ENCODE measurements around the gene ERMARD.

ERMARD gene

GRCh38 chr6:169751242-169752073 lies at the start of gene ERMARD, which contains the start of gene DYNLT2:
ERMARD (plus strand) TSS chr6:169751622; CDS start chr6:169751658, 36 bp downstream.
DYNLT2 (minus strand) TSS chr6:169751572; CDS start chr6:169751458, 114 bp downstream.
- DNase-seq = peak; percentile 54

GRCh38 chr6:169701954-169702839 lies 49.2 kb upstream of the ERMARD start, which contains the start of the genes C6orf120 and WDR27:
C6orf120 (plus strand) TSS chr6:169702126; CDS start chr6:169702460, 334 bp downstream.
WDR27 (minus strand) TSS chr6:169702029; CDS start chr6:169689005, 13,024 bp downstream.
- DNase-seq = peak; percentile 63

DNA sequence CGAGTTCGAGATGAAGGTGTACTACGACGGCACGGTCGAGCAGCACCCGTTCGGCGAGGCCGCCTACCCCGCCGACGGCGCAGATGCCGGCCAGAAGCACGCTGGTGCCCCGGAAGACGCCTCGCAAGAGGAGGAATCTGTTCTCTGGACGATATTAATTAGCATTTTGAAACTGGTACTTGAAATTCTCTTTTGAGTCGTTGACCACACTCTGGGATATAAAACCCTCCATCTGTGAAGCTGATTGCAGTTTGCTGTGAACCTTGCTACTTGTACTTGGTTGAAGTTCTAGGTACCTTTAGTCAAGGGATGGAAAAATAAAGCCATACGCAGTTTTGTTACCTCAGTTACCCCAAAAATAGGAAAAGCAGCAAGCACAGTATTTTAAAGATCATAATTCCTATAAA lies 48.6 kb upstream of the ERMARD start:
- DNase-seq = no peak

DNA sequence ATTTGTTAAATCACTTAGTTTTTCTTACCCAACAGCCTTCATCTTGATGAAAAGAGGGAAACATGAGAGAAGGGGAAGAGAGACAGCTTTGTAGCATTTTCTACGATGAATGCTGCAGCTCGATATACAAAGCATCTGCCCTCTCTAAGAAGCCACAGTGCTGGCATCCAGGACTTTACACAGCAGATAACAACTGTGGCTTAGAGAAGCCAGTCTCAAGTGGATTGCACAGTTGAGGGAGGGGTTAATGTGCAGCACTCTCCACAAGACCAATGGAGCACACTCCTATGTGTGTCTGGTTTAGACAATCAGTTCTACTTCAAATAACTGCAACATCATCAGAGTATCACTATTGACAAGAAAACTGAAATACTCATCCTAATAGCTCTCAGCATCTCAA lies 43.6 kb upstream of the ERMARD start:
- no peak for DNase-seq

DNA sequence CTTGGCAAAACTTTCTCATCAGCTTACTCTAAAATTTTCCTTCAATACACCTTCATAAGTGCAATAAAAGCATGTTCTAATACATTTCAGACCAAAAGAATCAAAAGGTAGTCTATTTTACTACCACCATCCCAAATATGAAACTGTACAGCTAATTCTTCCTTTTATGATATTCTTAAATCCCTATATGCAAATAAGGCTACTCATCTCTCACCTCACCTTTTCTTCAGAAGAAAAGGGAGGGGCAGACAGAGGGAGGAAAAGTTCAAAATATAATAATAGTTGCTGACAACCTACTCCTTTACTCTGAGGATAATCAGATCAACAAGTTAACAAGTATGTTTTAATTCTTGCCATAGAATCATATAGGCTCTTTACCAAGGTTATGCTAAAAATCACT lies 42.1 kb upstream of the ERMARD start:
- no peak for DNase-seq

- no peak for DNase-seq
These were observed 41.4 kb upstream of the ERMARD start for GRCh38 chr6:169710009-169710408.

- DNase-seq = no peak
These were observed 37.2 kb upstream of the ERMARD start for GRCh38 chr6:169714178-169714577.

DNA sequence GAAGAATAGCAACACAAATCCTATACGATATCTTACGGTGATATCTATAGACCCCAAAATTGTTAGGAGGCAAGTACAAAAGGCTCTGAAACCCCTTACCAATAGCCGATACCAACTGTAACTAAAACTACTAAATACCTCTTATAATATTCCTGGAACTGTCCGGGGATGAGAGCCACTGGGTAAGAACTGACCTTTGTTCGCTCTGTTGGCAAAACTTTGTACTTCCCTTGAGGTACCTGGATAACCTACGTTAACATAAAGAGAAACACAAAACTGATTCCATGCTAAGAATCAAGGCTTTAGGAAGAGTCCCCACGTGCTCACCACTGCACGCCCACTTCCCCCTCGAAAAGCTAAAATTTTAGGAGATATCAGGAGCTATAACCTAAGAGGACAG lies 36.8 kb upstream of the ERMARD start:
- DNase-seq = no peak

DNA sequence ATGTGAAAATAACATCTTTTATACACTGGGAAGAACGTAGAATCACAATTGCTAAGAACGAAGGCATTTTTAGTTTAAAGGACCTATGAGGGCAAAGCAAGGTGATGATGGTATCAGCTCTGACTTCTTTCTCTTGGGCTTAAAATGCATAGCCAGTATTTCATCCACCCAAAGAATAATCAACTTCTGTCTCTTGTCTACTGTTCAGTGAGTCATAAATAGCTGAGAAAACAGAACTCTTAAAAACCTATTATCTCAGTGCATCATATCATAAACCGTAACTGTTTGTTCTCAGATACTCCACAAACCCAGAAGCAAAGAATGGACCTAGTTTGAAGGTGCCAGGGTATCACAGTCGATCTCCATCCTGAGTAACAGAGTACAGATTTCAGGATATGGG lies 32.3 kb upstream of the ERMARD start:
- DNase-seq = no peak

- no peak for DNase-seq
These were observed 31.1 kb upstream of the ERMARD start for GRCh38 chr6:169720207-169720855.

GRCh38 chr6:169722362-169723199 lies 28.8 kb upstream of the ERMARD start:
- DNase-seq = no peak

DNA sequence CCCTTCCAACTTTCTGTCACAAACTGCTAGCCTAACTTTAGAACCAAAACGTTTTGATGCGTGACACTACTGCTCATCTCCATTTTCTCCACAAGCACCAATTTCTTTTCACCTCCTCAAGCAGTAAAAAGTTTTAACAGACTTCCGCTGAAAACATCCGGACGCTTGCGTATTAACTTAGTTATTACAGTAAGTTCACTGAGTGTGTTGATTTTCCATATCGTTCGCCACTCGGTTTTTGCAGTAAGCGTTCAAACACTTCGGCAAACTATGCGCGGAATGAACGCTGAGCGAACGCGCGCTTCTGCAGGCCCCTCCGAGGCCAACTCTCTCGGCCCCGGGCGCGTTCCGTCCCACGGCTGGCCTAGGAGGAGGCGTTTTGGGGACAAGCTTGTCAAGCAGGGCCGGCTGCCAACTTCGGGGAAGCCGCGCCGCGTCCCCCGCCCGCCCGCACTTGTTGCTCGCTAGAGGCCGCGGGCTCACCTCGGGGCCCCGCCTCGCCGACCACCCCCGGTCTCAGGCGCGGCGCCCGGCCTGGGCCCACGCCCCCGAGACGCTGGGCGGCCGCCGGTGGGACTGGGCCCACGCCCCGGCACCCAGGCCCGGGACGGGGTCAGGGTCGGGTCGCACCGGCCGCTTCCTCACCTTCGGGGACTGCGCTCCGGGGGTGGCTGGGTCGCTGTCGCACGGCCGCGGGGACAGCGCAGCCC lies 28.1 kb upstream of the ERMARD start:
- no peak for DNase-seq

DNA sequence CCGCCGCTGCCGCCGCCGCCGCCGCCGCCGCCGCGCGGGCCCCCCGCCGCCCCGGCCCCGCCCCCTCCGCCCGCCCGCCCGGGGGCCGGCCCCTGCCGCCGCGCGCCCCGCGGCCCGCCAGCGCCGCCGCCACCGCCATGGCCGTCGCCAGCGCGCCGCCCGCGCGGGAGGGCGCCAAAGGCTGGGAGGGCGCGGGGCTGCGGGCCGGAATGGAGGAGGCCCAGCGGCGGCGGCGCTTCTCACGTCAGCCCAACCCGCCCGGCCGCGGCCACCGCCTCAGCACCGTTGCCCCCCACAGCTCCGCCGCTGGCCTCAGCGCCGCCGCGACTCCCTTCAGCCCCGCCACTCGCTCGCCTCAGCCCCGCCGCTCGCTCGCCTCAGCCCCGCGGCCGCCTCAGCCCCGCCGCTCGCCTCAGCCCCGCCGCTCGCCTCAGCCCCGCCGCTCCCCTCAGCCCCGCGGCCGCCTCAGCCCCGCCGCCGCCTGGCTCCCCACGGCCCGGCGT lies 27.4 kb upstream of the ERMARD start:
- DNase-seq = no peak

DNA sequence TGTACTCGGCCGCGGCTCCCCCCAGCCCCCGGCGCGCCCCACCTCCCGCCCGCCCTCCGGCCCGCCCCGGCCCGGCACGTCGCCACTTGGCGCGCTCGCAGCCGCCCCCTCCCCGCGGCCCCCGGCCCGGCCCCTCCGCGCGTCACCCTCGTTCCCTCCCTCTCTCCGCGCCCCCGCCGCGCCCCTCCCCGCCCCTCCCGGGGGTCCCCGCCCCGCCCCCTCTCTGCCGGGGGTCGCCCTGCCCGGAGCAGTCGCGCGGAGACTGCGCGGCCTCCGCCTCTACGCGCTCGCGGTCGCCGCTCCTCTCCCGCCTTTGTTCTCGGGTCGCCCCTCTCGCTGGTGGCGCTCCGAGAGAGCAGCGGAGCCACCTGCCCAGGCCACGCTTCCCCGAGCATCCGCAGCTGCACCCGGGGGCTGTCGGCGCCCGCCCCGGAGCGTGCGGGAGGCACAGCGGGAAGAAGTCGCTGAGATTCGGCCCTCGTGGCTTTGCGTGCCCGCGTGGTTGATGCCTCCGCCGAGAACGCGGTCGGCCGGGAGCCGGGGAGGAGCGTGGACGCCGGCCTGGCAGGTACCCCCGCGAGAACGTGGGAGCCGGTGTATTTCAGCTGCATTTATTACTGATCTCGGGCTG lies 26.8 kb upstream of the ERMARD start, which contains the start of gene PHF10:
Gene PHF10 (minus strand): TSS at position 7 of the 631 bp plus-strand sequence. CDS start 569 bp downstream, outside the sequence.
- DNase-seq = peak; percentile 44

GRCh38 chr6:169725125-169726048 lies 26.0 kb upstream of the ERMARD start:
- no peak for DNase-seq

- DNase-seq = no peak
These were observed 25.4 kb upstream of the ERMARD start for GRCh38 chr6:169726049-169726400.

DNA sequence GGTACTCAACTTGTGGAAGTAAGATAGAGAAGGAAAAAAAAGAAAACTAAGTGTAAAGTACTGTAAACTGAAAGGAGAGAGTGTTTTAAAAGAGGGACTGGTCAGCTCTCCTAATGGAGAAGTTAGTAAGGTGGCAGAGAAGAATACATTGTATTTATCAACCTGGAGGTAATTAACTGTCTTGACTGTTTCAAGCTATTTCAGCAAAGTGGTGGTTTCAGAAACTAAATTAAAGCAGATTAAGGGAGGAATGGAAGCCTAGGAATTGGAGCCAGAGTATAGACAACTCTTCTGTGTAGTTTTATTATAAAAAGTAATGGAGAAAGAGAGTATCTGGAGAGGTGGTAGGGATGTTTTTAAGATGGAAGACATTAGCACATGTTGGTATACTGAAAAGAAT lies 24.5 kb upstream of the ERMARD start:
- no peak for DNase-seq

DNA sequence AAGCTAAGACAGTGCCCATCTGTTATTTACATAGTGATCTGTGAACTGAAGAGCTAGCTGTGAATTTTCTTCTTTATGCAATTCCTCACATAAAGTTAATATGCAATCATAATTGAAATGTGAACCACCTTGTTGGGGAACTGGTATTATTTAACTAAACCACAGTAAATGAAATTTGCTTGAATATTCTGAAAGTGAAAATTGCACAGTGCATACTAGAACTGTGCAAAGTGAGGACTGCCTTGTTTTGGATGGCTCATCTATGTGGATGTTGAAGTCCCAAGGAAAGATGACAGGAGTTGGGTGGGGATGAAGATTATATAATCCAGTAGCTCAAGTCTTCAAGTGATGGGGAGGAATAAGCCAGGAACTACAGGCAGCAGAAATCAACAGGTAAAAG lies 21.5 kb upstream of the ERMARD start:
- no peak for DNase-seq

DNA sequence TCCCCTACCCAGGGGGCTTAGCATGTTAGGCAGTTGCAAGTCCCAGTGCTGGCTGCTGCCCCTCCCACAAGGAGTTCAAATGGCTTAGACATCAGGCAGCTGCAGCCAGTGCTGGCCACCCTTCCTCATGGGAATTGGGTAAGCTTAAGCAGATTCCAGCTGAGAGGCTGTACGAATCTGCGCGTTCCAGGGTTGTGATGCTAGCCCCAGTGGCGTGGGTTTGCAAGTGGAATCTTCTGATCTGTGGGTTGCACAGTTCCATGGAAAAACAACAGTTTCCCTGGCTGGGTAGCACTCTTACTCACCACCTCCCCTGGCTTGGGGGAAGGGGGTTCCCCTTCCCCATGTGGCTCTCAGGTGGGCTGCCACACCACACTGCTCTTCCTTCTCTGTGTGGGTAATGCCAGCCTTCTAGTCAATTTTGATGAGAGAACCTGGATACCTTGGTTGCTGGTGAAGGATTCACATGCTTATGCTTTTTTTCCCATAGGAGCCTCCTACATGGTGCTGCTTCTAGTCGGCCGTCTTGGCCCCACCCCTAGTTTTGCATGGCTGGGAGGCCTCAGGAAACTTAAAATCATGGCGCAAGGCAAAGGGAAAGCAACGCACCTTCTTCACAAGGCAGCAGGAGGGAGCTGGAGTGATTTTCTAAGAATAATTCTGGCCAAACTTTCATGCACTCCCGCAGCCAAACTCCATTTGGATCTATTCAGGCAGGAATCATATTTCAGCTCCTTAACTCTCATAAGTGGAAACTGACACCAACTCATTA lies 13.0 kb upstream of the ERMARD start:
- no peak for DNase-seq

Measured in NCI-H1694 (cell line).